Activated T-cell treated with anti-CD3 and anti-CD28 coated beads, Interleukin-2, amount 50 U/mL, for 4 hours (primary cell): ENCODE measurements around the gene UMOD. TPM values are rescaled to one million over a fixed set of nuclear protein-coding genes. Genes with fewer than 3 reads are reported as not detected.
"Not testable (repeated sequence)": the region's sequence is repeated elsewhere in the genome, so short reads cannot be mapped to it uniquely, and the experiment has no call there.

Experiments used
- ATAC-seq, 2 donors: fragments of 200-7000 bp; cut with Tn5 transposase; one replicate each; pipeline ENCODE4 v1.10.0; 2021
- DNase-seq: peaks from one replicate; pipeline ENCODE4 v3.0.0-alpha.2; 2020
- H3K27me3 Mint-ChIP-seq: one replicate; pipeline ENCODE4 v1.8.0; 2021; ENCODE audit warnings: low read depth, mixed read lengths
- H3K36me3 Mint-ChIP-seq: one replicate; pipeline ENCODE4 v1.8.0; 2022; ENCODE audit warnings: mixed read lengths; ENCODE audit not compliant: insufficient read depth
- H3K4me1 Mint-ChIP-seq: one replicate; pipeline ENCODE4 v1.8.0; 2021; ENCODE audit warnings: low read depth, mixed read lengths
- H3K4me3 Mint-ChIP-seq: one replicate; pipeline ENCODE4 v1.8.0; 2021; ENCODE audit warnings: mild to moderate bottlenecking, moderate library complexity, mixed read lengths
- H3K9me3 Mint-ChIP-seq: one replicate; pipeline ENCODE4 v1.8.0; 2021; ENCODE audit warnings: mixed read lengths
- total RNA-seq, 3 donors: library from RNA; stranded (reverse); gene quantifications; one replicate each; pipeline ENCODE4 v1.2.1, GENCODE V29; 2021

Gene UMOD
- total RNA-seq, 3 donors from 2014 or later = not detected

GRCh38 chr16:20321671-20322070 lies 30.8 kb downstream of the UMOD start:
- H3K27me3 Mint-ChIP-seq = peaks cover 6% of the 10 kb centered on the region
- no peak for ATAC-seq
- H3K9me3 Mint-ChIP-seq = no peaks in the 10 kb centered on the region
- no peaks in the 10 kb centered on the region for H3K36me3 Mint-ChIP-seq
- no peaks in the 10 kb centered on the region for H3K4me1 Mint-ChIP-seq
- DNase-seq = no peak
- no peak overlapping the region for H3K4me3 Mint-ChIP-seq

DNA sequence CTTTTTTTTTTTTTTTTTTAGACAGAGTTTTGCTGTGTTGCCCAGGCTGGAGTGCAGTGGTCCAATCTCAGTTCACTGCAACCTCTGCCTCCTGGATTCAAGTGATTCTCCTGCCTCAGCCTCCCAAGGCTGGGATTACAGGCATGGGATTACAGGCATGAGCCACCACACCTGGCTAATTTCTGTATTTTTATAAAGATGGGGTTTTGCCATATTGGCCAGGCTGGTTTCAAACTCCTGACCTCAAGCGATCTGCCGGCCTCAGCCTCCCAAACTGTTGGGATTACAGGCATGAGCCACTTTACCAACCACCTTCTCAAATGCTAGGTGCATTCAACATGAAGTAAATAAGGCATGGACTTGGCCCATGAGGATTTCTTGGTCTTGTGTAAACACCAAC lies 31.5 kb downstream of the UMOD start:
- H3K36me3 Mint-ChIP-seq, DNase-seq, ATAC-seq, H3K9me3 Mint-ChIP-seq, H3K4me1 Mint-ChIP-seq, H3K4me3 Mint-ChIP-seq, H3K27me3 Mint-ChIP-seq: not testable (repeated sequence)

DNA sequence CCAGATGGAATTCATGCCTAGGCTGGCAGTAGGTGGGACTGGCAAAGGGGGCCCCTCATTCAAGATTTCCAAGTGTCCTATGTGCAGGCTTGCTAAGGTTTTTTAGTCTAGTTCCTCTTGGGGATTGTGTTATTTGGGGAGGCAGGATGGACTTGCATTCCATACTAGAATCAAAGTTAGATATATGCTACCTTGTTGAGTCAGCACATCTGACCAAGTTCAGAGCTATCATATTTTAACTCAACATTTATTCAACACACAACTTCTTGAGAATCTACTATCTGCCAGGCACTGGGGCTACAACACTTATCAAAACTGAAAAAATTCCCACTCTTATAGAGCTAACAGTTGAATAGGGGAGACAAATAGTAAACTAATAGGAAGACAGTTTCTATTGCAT lies 31.9 kb downstream of the UMOD start:
- H3K36me3 Mint-ChIP-seq = no peaks in the 10 kb centered on the region
- DNase-seq (no peak), ATAC-seq (no peak)
- H3K9me3 Mint-ChIP-seq = no peaks in the 10 kb centered on the region
- H3K27me3 Mint-ChIP-seq = peaks cover 6% of the 10 kb centered on the region
- H3K4me1 Mint-ChIP-seq = no peaks in the 10 kb centered on the region
- H3K4me3 Mint-ChIP-seq = no peak overlapping the region

GRCh38 chr16:20320178-20320577 lies 32.3 kb downstream of the UMOD start:
- Mint-ChIP-seq H3K9me3 (no peaks in the 10 kb centered on the region), H3K4me3 (no peak overlapping the region), H3K36me3 (no peaks in the 10 kb centered on the region), H3K27me3 (peaks cover 6% of the 10 kb centered on the region), H3K4me1 (no peaks in the 10 kb centered on the region)
- ATAC-seq (no peak), DNase-seq (no peak)

- Mint-ChIP-seq H3K27me3 (peaks cover 6% of the 10 kb centered on the region), H3K9me3 (no peaks in the 10 kb centered on the region), H3K4me1 (no peaks in the 10 kb centered on the region), H3K4me3 (no peak overlapping the region), H3K36me3 (no peaks in the 10 kb centered on the region)
- DNase-seq (no peak), ATAC-seq (no peak)
Observed at GRCh38 chr16:20319406-20319805, 33.1 kb downstream of the UMOD start.

DNA sequence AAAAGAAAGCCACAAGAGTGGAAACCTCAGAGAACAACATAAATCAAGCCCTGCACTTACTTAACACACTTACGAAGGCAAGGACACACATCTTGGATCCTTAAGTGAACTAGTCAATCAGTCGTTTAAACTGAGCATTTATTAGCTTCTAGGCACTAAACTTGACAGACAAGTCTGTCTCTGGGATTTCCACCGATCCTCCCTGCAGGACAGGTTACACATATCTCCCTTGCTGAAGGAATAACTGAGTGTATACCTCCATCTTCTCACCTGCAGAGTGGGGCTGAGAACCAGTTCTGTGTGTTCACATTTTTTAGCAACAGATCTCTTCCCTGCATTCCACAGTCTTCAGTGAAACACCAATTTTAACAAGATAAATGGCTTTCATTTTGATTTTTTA lies 34.1 kb downstream of the UMOD start:
- ATAC-seq (no peak), DNase-seq (no peak)
- Mint-ChIP-seq H3K4me1 (no peaks in the 10 kb centered on the region), H3K27me3 (peaks cover 6% of the 10 kb centered on the region), H3K36me3 (no peaks in the 10 kb centered on the region), H3K9me3 (peaks cover under 1% of the 10 kb centered on the region), H3K4me3 (no peak overlapping the region)

DNA sequence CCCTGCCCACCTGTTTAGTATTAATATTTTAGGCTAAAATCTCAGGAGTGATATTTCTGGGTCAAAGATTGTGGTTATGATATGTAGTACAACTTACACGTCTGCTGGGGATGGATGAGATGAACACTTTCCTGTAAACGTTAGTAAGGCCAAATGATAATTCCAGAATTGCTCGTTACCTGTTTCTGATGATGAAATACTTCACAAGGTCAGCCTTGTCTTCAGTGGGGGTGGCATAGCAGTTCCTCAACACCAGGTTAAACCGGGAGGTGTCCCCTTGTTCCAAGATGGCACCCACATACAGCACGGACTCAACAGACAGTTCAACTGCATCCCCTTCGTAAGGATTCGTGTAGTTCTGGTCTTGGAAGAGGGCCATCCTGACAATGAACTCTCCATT lies 34.5 kb downstream of the UMOD start:
- DNase-seq (no peak), ATAC-seq (no peak)
- Mint-ChIP-seq H3K9me3 (peaks cover 3% of the 10 kb centered on the region), H3K4me1 (no peaks in the 10 kb centered on the region), H3K27me3 (peaks cover 6% of the 10 kb centered on the region), H3K36me3 (no peaks in the 10 kb centered on the region), H3K4me3 (no peak overlapping the region)

- no peak for ATAC-seq
- Mint-ChIP-seq H3K36me3 (no peaks in the 10 kb centered on the region), H3K4me1 (no peaks in the 10 kb centered on the region), H3K9me3 (peaks cover 3% of the 10 kb centered on the region), H3K4me3 (no peak overlapping the region), H3K27me3 (peaks cover 6% of the 10 kb centered on the region)
- no peak for DNase-seq
Observed at GRCh38 chr16:20317117-20317516, 35.4 kb downstream of the UMOD start.

DNA sequence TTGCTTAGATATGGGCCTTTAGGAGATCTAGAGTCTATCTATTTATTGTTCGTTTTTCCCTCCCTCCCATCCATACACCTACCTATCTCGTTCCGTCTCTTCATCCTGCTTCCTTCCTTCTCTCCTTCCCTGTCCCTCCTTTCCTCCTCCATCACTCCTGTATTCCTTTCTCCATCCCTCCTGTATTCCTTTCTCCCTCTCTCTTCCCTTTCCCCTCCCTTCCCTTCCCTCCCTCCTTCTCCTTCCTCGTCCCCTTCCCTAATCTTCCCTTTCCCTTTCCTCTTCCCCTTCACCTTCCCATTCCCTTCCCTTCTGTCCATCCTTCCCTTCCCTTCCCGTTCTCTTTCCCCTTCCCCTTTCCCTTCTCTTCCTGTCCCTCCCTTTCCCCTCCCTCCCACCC lies 35.8 kb downstream of the UMOD start:
- Mint-ChIP-seq H3K36me3 (no peaks in the 10 kb centered on the region), H3K9me3 (peaks cover 3% of the 10 kb centered on the region), H3K4me1 (no peaks in the 10 kb centered on the region), H3K4me3 (no peak overlapping the region), H3K27me3 (peaks cover 6% of the 10 kb centered on the region)
- ATAC-seq (no peak), DNase-seq (no peak)

DNA sequence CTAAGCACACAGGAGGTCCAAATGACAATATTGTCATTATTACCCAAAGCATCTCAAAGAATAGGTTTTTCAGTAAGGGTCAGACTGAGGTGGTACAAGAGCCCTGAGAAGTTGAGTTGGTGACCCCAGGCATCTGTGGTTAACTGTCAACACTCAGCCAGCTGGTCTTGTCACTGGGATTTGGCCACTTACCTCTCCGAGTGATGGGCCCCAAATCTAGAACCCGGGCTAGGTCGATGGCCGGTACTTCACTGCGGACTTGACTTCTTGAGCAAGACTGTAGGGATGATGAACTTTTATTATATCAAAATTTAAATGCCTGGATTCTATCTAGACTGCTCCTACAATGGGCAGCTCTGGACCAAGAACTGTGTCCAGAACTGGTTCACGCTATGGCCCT lies 36.8 kb downstream of the UMOD start:
- DNase-seq (no peak), ATAC-seq (no peak)
- Mint-ChIP-seq H3K4me1 (no peaks in the 10 kb centered on the region), H3K36me3 (no peaks in the 10 kb centered on the region), H3K27me3 (peaks cover 4% of the 10 kb centered on the region), H3K4me3 (no peak overlapping the region), H3K9me3 (peaks cover 3% of the 10 kb centered on the region)

DNA sequence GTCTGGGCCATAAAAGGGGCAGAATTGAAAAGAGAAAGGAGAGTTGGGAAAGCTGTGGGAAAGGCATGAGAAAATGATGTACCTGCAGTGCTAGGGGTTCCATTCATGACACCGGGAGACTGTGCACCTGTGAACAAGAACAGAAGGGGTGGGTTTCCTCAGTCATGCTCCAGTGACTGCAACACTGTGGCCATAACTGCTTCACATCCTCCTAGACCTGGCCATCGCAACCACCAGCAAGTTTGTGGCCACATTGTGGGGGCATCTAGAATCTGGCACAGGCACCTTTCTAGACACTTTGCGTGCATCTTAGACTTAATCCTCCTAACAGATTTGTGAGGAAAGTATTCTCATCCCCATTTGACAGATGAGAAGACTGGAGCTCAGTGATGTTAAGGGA lies 37.9 kb downstream of the UMOD start:
- H3K9me3 Mint-ChIP-seq = peaks cover 3% of the 10 kb centered on the region
- no peaks in the 10 kb centered on the region for H3K4me1 Mint-ChIP-seq
- ATAC-seq (no peak), DNase-seq (no peak)
- no peak overlapping the region for H3K4me3 Mint-ChIP-seq
- no peaks in the 10 kb centered on the region for H3K36me3 Mint-ChIP-seq
- H3K27me3 Mint-ChIP-seq = peaks cover 4% of the 10 kb centered on the region

DNA sequence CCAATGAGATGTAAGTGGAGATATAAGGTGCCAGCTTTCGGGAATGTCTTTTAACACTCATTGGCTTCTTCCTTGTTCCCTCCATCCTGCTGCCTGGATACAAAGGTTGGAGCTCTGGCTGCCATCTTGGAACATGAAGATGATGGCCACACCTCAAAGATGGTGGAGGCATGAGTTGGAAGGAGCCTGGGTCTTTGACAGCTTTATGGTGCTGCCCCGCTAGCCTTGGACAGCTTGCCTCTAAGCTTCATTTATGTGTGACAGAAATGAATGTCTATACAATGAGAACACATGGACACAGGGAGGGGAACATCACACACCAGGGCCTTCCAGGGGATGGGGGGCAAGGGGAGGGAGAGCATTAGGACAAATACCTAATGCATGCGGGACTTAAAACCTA lies 38.8 kb downstream of the UMOD start:
- no peak for ATAC-seq
- peaks cover 3% of the 10 kb centered on the region for H3K9me3 Mint-ChIP-seq
- no peaks in the 10 kb centered on the region for H3K4me1 Mint-ChIP-seq
- H3K36me3 Mint-ChIP-seq = no peaks in the 10 kb centered on the region
- DNase-seq = no peak
- H3K27me3 Mint-ChIP-seq = peaks cover 4% of the 10 kb centered on the region
- no peak overlapping the region for H3K4me3 Mint-ChIP-seq

GRCh38 chr16:20312536-20313095 lies 39.9 kb downstream of the UMOD start:
- not testable (repeated sequence) for H3K36me3 Mint-ChIP-seq, DNase-seq, H3K4me1 Mint-ChIP-seq, ATAC-seq, H3K27me3 Mint-ChIP-seq, H3K4me3 Mint-ChIP-seq, H3K9me3 Mint-ChIP-seq

DNA sequence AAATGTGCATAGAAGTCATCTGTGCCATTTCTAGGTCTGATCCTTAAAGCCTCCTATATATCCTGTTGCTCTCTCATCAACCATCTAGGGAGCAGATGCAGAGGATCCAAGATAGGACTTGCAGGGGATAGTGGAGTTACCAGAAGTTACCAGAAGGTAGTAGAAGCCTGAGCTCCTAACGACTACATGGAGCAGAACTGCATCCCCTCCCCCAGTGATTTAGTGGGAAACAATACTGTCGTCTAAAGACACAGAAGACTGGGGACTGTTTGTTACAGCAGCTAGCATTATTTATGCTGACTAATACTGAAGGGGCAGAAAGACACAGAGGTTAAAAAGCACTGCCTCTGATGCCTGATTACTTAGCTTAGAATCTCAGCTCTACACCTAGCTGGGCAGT lies 41.0 kb downstream of the UMOD start:
- H3K4me3 Mint-ChIP-seq = no peak overlapping the region
- H3K36me3 Mint-ChIP-seq = no peaks in the 10 kb centered on the region
- no peaks in the 10 kb centered on the region for H3K27me3 Mint-ChIP-seq
- ATAC-seq (no peak), DNase-seq (no peak)
- H3K9me3 Mint-ChIP-seq = peaks cover 3% of the 10 kb centered on the region
- no peaks in the 10 kb centered on the region for H3K4me1 Mint-ChIP-seq

DNA sequence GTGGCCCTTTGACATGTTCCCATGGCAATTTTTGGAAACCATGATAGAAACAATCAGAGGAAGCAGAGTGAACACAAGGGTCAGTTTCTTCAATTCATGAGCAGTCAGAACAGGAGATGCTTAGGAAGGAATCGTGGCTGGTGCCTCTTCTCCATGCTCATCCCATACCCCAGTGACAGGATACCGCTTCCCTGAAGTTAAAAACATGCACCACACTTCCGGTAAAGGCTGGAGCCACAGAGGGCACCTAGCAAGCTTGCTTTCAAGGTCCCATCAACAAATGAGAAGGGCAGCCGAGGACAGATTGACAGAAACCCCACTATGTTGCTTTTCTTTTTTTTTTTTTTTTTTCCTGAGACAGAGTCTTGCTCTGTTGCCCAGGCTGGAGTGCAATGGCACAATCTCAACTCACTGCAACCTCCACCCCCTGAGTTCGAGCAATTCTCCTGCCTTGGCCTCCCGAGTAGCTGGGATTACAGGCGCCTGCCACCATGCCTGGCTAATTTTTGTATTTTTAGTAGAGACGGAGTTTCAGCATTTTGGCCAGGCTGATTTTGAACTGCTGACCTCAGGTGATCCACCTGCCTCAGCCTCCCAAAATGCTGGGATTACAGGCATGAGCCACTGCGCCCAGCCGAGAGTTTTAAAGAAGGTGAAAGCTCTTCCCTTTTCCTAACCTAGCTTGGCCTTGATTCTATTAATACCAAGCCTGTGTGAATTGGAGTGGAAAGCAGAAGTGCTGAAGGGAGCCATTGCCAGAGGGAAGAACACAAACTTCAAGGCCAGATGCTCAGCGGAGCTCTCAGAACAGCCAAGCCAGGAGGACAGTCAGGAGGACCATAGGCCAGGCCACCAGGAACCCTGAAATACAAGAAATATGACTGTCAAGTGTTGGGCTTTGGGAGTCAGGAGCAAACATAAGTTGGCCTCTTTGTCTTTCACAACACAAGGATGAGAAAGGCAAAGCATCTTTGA lies 41.8 kb downstream of the UMOD start:
- Mint-ChIP-seq H3K4me3 (no peak overlapping the region), H3K4me1 (no peaks in the 10 kb centered on the region), H3K9me3 (peaks cover 3% of the 10 kb centered on the region), H3K27me3 (no peaks in the 10 kb centered on the region), H3K36me3 (no peaks in the 10 kb centered on the region)
- ATAC-seq (no peak), DNase-seq (no peak)
